SU-DHL-6 (cell line): ENCODE results near the gene KISS1.
A peak's percentile ranks its signal among the peaks of the same experiment; 100 is the strongest.

Source experiments
- CTCF ChIP-seq: fragments of 200-600 bp; sonication (generic); IDR thresholded peaks from one replicate; pipeline ENCODE4 v1.5.1; 2017; ENCODE audit warnings: antibody characterized with exemption, mild to moderate bottlenecking, low read length, moderate library complexity; ENCODE audit not compliant: insufficient read depth, poor library complexity, severe bottlenecking
- EZH2phosphoT487 ChIP-seq: fragments of 200-600 bp; sonication (generic), shearing (Covaris generic); conservative IDR thresholded peaks from 2 replicates; pipeline ENCODE4 v1.6.1; 2018; ENCODE audit warnings: mild to moderate bottlenecking, antibody characterized with exemption, low read length, moderate library complexity, mixed read lengths

GRCh38 chr1:204207136-204207616 is 10.9 kb upstream of the KISS1 start:
- TF ChIP-seq CTCF (peak; percentile 72), EZH2phosphoT487 (no peak)
